ENCODE measurements around the gene HOPX. TPM values are rescaled to one million over a fixed set of nuclear protein-coding genes. Genes with fewer than 3 reads are reported as not detected.

HOPX gene
- total and polyA plus RNA-seq, 2 of the 4 experiments (the other 2 are of a cell fraction): 1.3 to 1.7 TPM

- H3K79me1 ChIP-seq (ENCODE audit: low read depth in 1 of 2, low read length in 2 of 2): no peaks in the 10 kb centered on the region
- POLR2A ChIA-PET (ENCODE audit: unreplicated experiment): no interaction called here
- H3K36me3 ChIP-seq (ENCODE audit: control insufficient read depth, insufficient read depth, low read length): no peaks in the 10 kb centered on the region
- dilution Hi-C loops (cut with HindIII; ENCODE audit: low sequenced_read_pairs, unreplicated experiment) (no loop called here), in situ Hi-C loops (cut with MboI; ENCODE audit: low sequenced_read_pairs) (no loop called here), intact Hi-C loops (cut with micrococcal nuclease) (no loop called here)
- DNase-seq (no peak), ATAC-seq (ENCODE audit: low read depth) (no peak)
- no peak overlapping the region for H3K4ac ChIP-seq (ENCODE audit: low read depth, low read length)
- no peak overlapping the region for H4K91ac ChIP-seq (ENCODE audit: insufficient read depth, low read depth, low read length)
- BruUV-seq (replicated peaks): no TSS peak
- no peaks in the 10 kb centered on the region for H4K20me1 ChIP-seq (ENCODE audit: insufficient read depth, low read length)
- no peak overlapping the region for H2BK15ac ChIP-seq (ENCODE audit: low read depth, low read length)
- H2AFZ ChIP-seq (replicated peaks; ENCODE audit: low read length, poor library complexity): no peak overlapping the region
- no peak overlapping the region for H4K8ac ChIP-seq (ENCODE audit: low read depth in 2 of 2, low read length in 2 of 2)
- H2BK120ac ChIP-seq (ENCODE audit: low read depth, low read length): no peak overlapping the region
- no peak overlapping the region for H3K4me3 ChIP-seq (ENCODE audit: insufficient read depth, low read depth, low read length)
- no CpG with 5 or more reads among the region's 11 CpGs for WGBS, 2 experiments (ENCODE audit: extremely low coverage in 2 of 2, insufficient read length in 1 of 2)
- no peak overlapping the region for H2AK9ac ChIP-seq (replicated peaks; ENCODE audit: low read depth, low read length, poor library complexity)
- H2BK5ac ChIP-seq (ENCODE audit: low read depth, low read length, poor library complexity, severe bottlenecking): no peak overlapping the region
- H3K9me1 ChIP-seq (ENCODE audit: insufficient read depth, low read length): peaks cover 5% of the 10 kb centered on the region; the same call in 1 of the 2 replicates
- no peak overlapping the region for H3K9ac ChIP-seq (ENCODE audit: low read depth, low read length)
- CTCF ChIA-PET: no interaction called here
- H4K5ac ChIP-seq (ENCODE audit: low read depth, low read length): no peak overlapping the region
- no peak overlapping the region for H2BK20ac ChIP-seq (ENCODE audit: low read depth, low read length)
- H3K9me3 ChIP-seq (ENCODE audit: control insufficient read depth, insufficient read depth, low read length): no peaks in the 10 kb centered on the region
- no peak overlapping the region for H3K56ac ChIP-seq (ENCODE audit: extremely low read depth, insufficient read depth, low read length)
- peaks cover 5% of the 10 kb centered on the region for H3K4me1 ChIP-seq (ENCODE audit: control insufficient read depth, insufficient read depth, low read length)
- no peak overlapping the region for H3K27ac ChIP-seq (ENCODE audit: insufficient read depth, low read length)
- no peak overlapping the region for H3K4me2 ChIP-seq (ENCODE audit: low read depth, low read length)
- H3K14ac ChIP-seq (replicated peaks; ENCODE audit: low read depth, low read length): no peak overlapping the region
- TF ChIP-seq, protein P1, sequence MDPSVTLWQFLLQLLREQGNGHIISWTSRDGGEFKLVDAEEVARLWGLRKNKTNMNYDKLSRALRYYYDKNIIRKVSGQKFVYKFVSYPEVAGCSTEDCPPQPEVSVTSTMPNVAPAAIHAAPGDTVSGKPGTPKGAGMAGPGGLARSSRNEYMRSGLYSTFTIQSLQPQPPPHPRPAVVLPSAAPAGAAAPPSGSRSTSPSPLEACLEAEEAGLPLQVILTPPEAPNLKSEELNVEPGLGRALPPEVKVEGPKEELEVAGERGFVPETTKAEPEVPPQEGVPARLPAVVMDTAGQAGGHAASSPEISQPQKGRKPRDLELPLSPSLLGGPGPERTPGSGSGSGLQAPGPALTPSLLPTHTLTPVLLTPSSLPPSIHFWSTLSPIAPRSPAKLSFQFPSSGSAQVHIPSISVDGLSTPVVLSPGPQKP (IDR thresholded peaks at IDR 0.05; ENCODE audit: borderline replicate concordance, low read depth, low read length): no peak
- no peaks in the 10 kb centered on the region for H3K27me3 ChIP-seq (ENCODE audit: control insufficient read depth, insufficient read depth, low read length)
- no peak overlapping the region for H3K23ac ChIP-seq (ENCODE audit: low read depth, low read length)
- no peak overlapping the region for H2AK5ac ChIP-seq (ENCODE audit: low read depth, low read length)
- no peak overlapping the region for H3K18ac ChIP-seq (ENCODE audit: low read depth, low read length)
These were observed 68.8 kb downstream of the HOPX start for GRCh38 chr4:56612282-56612681.
